Pancreas (tissue), 10 donors: ENCODE data around the gene CDH22. TPM values are rescaled to one million over a fixed set of nuclear protein-coding genes. Genes with fewer than 3 reads are reported as not detected.

ENCODE experiments used
- ATAC-seq, 4 donors: fragments of 200-7000 bp; cut with Tn5 transposase; one replicate each; pipeline versions ENCODE4 v1.8.0 to v1.9.1; 2020; ENCODE audit warnings: mild to moderate bottlenecking in 4 of 4, moderate library complexity in 4 of 4
- DNase-seq, 6 donors: peaks; one replicate each; pipeline ENCODE4 v3.0.0-alpha.2; 2020
- FAIRE-seq: peaks from 2 replicates; lab custom pipeline; 2012; peaks lifted over from hg19 to GRCh38; lab: Jason Lieb, UNC
- H3K27ac ChIP-seq, 4 donors: fragments of 200-600 bp; sonication (generic); 1 replicate in 3 of 4; 2 replicates in 1 of 4; pipeline versions ENCODE4 v1.5.0 to v1.8.0; 2020
- H3K27me3 ChIP-seq, 4 donors: fragments of 200-600 bp; one replicate each; pipeline ENCODE4 v1.8.0; 2021
- H3K36me3 ChIP-seq, 3 donors: fragments of 200-600 bp; sonication (generic) in 1 of 3; one replicate each; pipeline versions ENCODE4 v1.5.0 to v1.8.0; 2020 to 2021
- H3K4me1 ChIP-seq, 3 donors: fragments of 200-600 bp; one replicate each; pipeline ENCODE4 v1.8.0; 2021
- H3K4me3 ChIP-seq, 4 donors: fragments of 200-600 bp; sonication (generic) in 2 of 4; one replicate each; pipeline versions ENCODE4 v1.5.0 to v1.8.0; 2020 to 2021
- H3K9me3 ChIP-seq, 4 donors: fragments of 200-600 bp; one replicate each; pipeline ENCODE4 v1.8.0; 2021
- WGBS, 2 donors: extraction: QIAGEN DNeasy Blood & Tissue Kit; methylation state at CpG; one replicate each; pipeline ENCODE4 v1.1.7; 2013; 5-methylcytosine and 5-hydroxymethylcytosine counted together
- intact Hi-C, 3 donors: fragments of 100-400 bp; cut with DNase I; formaldehyde crosslinking; loops; one replicate each; pipeline versions ENCODE4 v1.11.1 to v1.14.2; 2022
- polyA plus RNA-seq, 2 donors: library from polyadenylated mRNA; stranded (reverse); fragments of 200-250 nt; gene quantifications; one replicate each; pipeline ENCODE4 v1.2.3, GENCODE V29; 2013
- total RNA-seq, 6 donors: library from RNA; stranded (reverse); fragmentation: NEBNext Ultra II Directional in 4 of 6; extraction: Animal tissue kit (Norgen Biotek cat#: 25700) in 4 of 6; gene quantifications; one replicate each; pipeline versions ENCODE4 v1.2.1 to v1.2.4, GENCODE V29; 2021 to 2023
- TF ChIP-seq, protein P1 (sequence below), 4 donors: fragments of 200-600 bp; sonication (generic) in 3 of 4; IDR thresholded peaks; one replicate each; pipeline versions ENCODE4 v1.5.0 to v1.8.0; 2021; ENCODE audit warnings: antibody characterized with exemption in 4 of 4
- donor health status: healthy with polysubstance abuse.
- donor health status: DM: no; HTN: no; CAD: no; lungs with moderate emphysema.
- donor health status: DM: no; HTN: no; CAD: no.
- donor health status: control.
- donor health status: control.
- donor health status: Bipolar disorder and iron deficiency.
- donor health status: DM: yes; HTN: yes; CAD: no.
- donor health status: DM: no; HTN: no; CAD: no.
- donor health status: DM: no; HTN: no; CAD: no.
- donor health status: DM: yes; HTN: yes; CAD: no.

Gene CDH22
- total RNA-seq (1 to 10 TPM in 5 of 6 donors, under 1 TPM in 1; 0.97 to 5.3 (median 2.3) TPM), polyA plus RNA-seq (10 to 100 TPM in 1 of 2 donors, 1 to 10 TPM in 1; 3.7 to 11.9 TPM)

DNA sequence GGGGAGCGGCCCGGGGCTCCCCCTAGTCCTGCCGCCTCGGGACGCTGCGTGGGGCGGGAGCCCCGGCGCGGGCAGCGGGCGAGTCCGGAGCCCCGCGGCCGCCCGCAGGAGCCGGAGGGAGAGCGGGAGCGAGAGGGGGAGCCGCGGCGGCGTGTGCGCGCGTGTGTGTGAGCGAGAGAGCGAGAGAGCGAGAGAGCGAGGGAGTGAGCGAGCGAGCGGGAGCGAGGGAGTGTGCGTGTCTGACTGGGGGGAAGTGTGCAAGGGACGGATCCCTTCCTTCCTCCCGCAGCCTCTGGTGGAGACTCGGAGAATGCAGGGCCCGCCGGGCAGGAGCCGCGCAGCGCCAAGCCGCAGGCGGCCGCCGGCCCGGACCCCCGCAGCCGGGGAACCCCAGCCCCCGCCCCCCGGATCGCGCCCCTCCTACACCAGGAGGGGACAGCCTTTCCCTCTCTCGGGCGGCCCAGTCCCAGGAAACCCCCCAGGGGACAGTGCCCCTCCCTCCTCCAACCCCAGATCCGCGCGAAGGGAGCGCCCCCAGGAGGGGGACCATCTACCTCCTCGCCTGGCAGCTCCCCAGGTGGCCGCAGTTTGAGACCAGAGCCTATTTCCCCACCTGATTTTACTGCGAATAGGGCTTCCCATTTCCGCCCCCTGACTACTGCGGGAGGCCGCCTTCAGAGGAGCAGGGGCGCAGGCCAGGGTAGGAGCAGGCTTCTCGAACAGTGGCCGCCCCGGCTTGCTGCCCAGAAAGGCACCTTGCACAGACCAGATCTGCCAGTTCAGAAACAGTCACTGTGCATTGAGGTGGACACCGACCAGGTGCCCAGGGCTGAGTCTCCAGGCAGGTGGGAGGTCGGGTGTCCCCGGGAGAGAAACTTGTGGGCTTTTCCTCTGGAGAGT, at the start of gene CDH22:
TSS of gene CDH22 (minus strand) at position 241 of the 900 bp plus-strand sequence. CDS start 57,204 bp downstream, outside the sequence.
- intact Hi-C loops, result loop anchor here in 1 of 3 donors (5.0 kb wide), 1 partner anchor 39 kb away; no protein-coding TSS in a partner anchor
- H3K27me3 ChIP-seq, result no peaks in the 10 kb centered on the region
- H3K36me3 ChIP-seq, result no peaks in the 10 kb centered on the region
- H3K27ac ChIP-seq, result no peak within 1 kb of the TSS
- FAIRE-seq (no peak), ATAC-seq (peak; percentile 11 to 65 (median 34)), DNase-seq (peak in 5 of 6 donors; percentile 51 to 86 (median 60))
- 7 to 10% methylated on average over 45 to 74 of the region's 74 CpGs for WGBS, 2 donors
- H3K4me1 ChIP-seq, result peaks cover 12 to 22% (median 13%) of the 10 kb centered on the region in 3 donors
- H3K9me3 ChIP-seq, result no peaks in the 10 kb centered on the region
- TF ChIP-seq, protein P1, sequence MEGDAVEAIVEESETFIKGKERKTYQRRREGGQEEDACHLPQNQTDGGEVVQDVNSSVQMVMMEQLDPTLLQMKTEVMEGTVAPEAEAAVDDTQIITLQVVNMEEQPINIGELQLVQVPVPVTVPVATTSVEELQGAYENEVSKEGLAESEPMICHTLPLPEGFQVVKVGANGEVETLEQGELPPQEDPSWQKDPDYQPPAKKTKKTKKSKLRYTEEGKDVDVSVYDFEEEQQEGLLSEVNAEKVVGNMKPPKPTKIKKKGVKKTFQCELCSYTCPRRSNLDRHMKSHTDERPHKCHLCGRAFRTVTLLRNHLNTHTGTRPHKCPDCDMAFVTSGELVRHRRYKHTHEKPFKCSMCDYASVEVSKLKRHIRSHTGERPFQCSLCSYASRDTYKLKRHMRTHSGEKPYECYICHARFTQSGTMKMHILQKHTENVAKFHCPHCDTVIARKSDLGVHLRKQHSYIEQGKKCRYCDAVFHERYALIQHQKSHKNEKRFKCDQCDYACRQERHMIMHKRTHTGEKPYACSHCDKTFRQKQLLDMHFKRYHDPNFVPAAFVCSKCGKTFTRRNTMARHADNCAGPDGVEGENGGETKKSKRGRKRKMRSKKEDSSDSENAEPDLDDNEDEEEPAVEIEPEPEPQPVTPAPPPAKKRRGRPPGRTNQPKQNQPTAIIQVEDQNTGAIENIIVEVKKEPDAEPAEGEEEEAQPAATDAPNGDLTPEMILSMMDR (IDR thresholded peaks at IDR 0.05), result peak in 3 of 4 donors; percentile 17 to 34 (median 25)
- peak within 1 kb of the TSS; percentile 16 to 67 (median 38) for H3K4me3 ChIP-seq

GRCh38 chr20:46357030-46357514, 48.8 kb upstream of the CDH22 start:
- Histone ChIP-seq H3K4me3 (no peak overlapping the region), H3K27me3 (no peaks in the 10 kb centered on the region), H3K4me1 (peaks cover 2 to 7% (median 3%) of the 10 kb centered on the region in 3 donors), H3K27ac (no peak overlapping the region), H3K9me3 (no peaks in the 10 kb centered on the region), H3K36me3 (peaks cover 0 to 13% (median 0%) of the 10 kb centered on the region in 3 donors)
- intact Hi-C loops, result no loop called here
- TF ChIP-seq, protein P1 (IDR thresholded peaks at IDR 0.05), result no peak
- DNase-seq, result no peak
- WGBS, 2 donors, result 11 to 12% methylated on average over 13 of the region's 13 CpGs
- no peak for FAIRE-seq
- peak; percentile 31 to 73 (median 52) for ATAC-seq

GRCh38 chr20:46356195-46357029, 48.1 kb upstream of the CDH22 start:
- TF ChIP-seq, protein P1 (IDR thresholded peaks at IDR 0.05), result no peak
- FAIRE-seq, result no peak
- WGBS, 2 donors, result 70 to 75% methylated on average over 23 of the region's 23 CpGs
- Histone ChIP-seq H3K4me3 (no peak overlapping the region), H3K9me3 (no peaks in the 10 kb centered on the region), H3K4me1 (peaks cover 0 to 4% (median 3%) of the 10 kb centered on the region in 3 donors), H3K27me3 (no peaks in the 10 kb centered on the region), H3K36me3 (peaks cover 0 to 15% (median 3%) of the 10 kb centered on the region in 3 donors), H3K27ac (no peak overlapping the region)
- peak in 1 of 4 donors; percentile 11 for ATAC-seq
- no peak for DNase-seq
- intact Hi-C loops, result no loop called here

- no peak overlapping the region for H3K27ac ChIP-seq
- DNase-seq (no peak), FAIRE-seq (no peak), ATAC-seq (no peak)
- H3K4me3 ChIP-seq, result no peak overlapping the region
- H3K27me3 ChIP-seq, result no peaks in the 10 kb centered on the region
- intact Hi-C loops, result no loop called here
- H3K36me3 ChIP-seq, result peaks cover 0 to 21% (median 3%) of the 10 kb centered on the region in 3 donors
- H3K9me3 ChIP-seq, result no peaks in the 10 kb centered on the region
- WGBS, 2 donors, result 79 to 89% methylated on average over 7 of the region's 7 CpGs
- TF ChIP-seq, protein P1 (IDR thresholded peaks at IDR 0.05), result no peak
- peaks cover 0 to 3% (median 0%) of the 10 kb centered on the region in 3 donors for H3K4me1 ChIP-seq
Observed at GRCh38 chr20:46355778-46356177, 47.5 kb upstream of the CDH22 start.
